HCT116 (cell line): Measurements from ENCODE around the gene GABRE. TPM values are rescaled to one million over a fixed set of nuclear protein-coding genes. Genes with fewer than 3 reads are reported as not detected.

Source experiments
- ATAC-seq: fragments of 200-7000 bp; cut with Tn5 transposase; 2 replicates; pipeline ENCODE4 v1.9.1; 2020; ENCODE audit warnings: mild to moderate bottlenecking, moderate library complexity
- BruUV-seq: library from RNA; stranded (reverse); fragments of 400-500 nt; replicated peaks from 2 replicates; lab custom pipeline; 2021; lab: Mats Ljungman, UMichigan
- CTCF ChIA-PET: fragments of 300-600 bp; sonication (Branson Sonifier 250); formaldehyde crosslinking; loops from one replicate; lab custom pipeline; 2021; ENCODE audit warnings: antibody characterized with exemption; lab: Charles Lee
- POLR2A ChIA-PET: fragments of 300-600, 350-600 bp; sonication (Branson Sonifier 250); formaldehyde crosslinking; loops from one replicate; lab custom pipeline; 2021; ENCODE audit warnings: antibody characterized with exemption; lab: Charles Lee
- RAD21 ChIA-PET, 2 experiments: fragments of 300-600 bp; sonication (Branson Sonifier 250); formaldehyde crosslinking; loops; one replicate each; lab custom pipeline; 2023; ENCODE audit warnings: low total read pairs in 2 of 2; ENCODE audit not compliant: uncharacterized antibody in 2 of 2, unreplicated experiment in 2 of 2, low non-redundant PET in 1 of 2; lab: Charles Lee
- DNase-seq: peaks from one replicate; pipeline ENCODE4 v3.0.0-alpha.2; 2010; ENCODE audit warnings: low read depth, low spot score
- H2AFZ ChIP-seq: fragments of 200-600 bp; shearing (Covaris generic), sonication (generic); 2 replicates; pipeline ENCODE4 v1.6.1; 2017; ENCODE audit warnings: low read depth, mixed run types, mixed read lengths, antibody characterized with exemption, low read length; ENCODE audit not compliant: poor library complexity, severe bottlenecking
- H3K27ac ChIP-seq: 2 replicates; pipeline ENCODE4 v1.5.1; 2012; ENCODE audit warnings: low read depth, low read length
- H3K27me3 ChIP-seq: fragments of 200-600 bp; sonication (generic); 2 replicates; pipeline ENCODE4 v1.6.1; 2016; ENCODE audit warnings: mixed run types, low read length, mixed read lengths; ENCODE audit not compliant: insufficient read depth
- H3K36me3 ChIP-seq, 2 experiments: fragments of 200-500 bp in 1 of 2; fragments of 200-600 bp in 1 of 2; sonication (Bioruptor generic) in 1 of 2; sonication (generic) in 1 of 2; 2 replicates each; pipeline versions ENCODE4 v1.5.1 to v1.6.1; 2014 to 2016; ENCODE audit warnings: low read length in 2 of 2, inconsistent platforms in 1 of 2, mixed read lengths in 1 of 2, mixed run types in 1 of 2; ENCODE audit not compliant: insufficient read depth in 2 of 2, control insufficient read depth in 1 of 2
- H3K4me1 ChIP-seq, 2 experiments: fragments of 200-600 bp in 1 of 2; sonication (generic) in 1 of 2; 2 replicates each; pipeline versions ENCODE4 v1.5.1 to v1.6.1; 2012 to 2017; ENCODE audit warnings: low read length in 2 of 2, inconsistent platforms in 1 of 2, mild to moderate bottlenecking in 1 of 2, mixed read lengths in 1 of 2, mixed run types in 1 of 2, moderate library complexity in 1 of 2; ENCODE audit not compliant: insufficient read depth in 2 of 2, control insufficient read depth in 1 of 2
- H3K4me2 ChIP-seq: fragments of 200-600 bp; sonication (generic); 2 replicates; pipeline ENCODE4 v1.6.1; 2017; ENCODE audit warnings: mixed run types, low read length, mixed read lengths
- H3K4me3 ChIP-seq, 2 experiments: fragments of 200-600 bp in 1 of 2; sonication (generic) in 1 of 2; replicated peaks in 1 of 2; 2 replicates each; pipeline ENCODE4 v1.5.1; 2011 to 2016; ENCODE audit warnings: low read length in 2 of 2, control low read depth in 1 of 2, low read depth in 1 of 2, mild to moderate bottlenecking in 1 of 2, mixed read lengths in 1 of 2, mixed run types in 1 of 2
- H3K79me2 ChIP-seq: fragments of 200-600 bp; sonication (generic); 2 replicates; pipeline ENCODE4 v1.6.1; 2017; ENCODE audit warnings: mild to moderate bottlenecking, mixed run types, low read length, moderate library complexity, mixed read lengths; ENCODE audit not compliant: insufficient read depth
- H3K9ac ChIP-seq: fragments of 200-600 bp; sonication (generic); 2 replicates; pipeline ENCODE4 v1.6.1; 2016; ENCODE audit warnings: low read length, mixed read lengths
- H3K9me2 ChIP-seq: fragments of 200-600 bp; sonication (generic), shearing (Covaris generic); 2 replicates; pipeline ENCODE4 v1.6.1; 2017; ENCODE audit warnings: mixed run types, mild to moderate bottlenecking, moderate library complexity; ENCODE audit not compliant: insufficient read depth
- H3K9me3 ChIP-seq, 2 experiments: fragments of 200-500 bp in 1 of 2; fragments of 200-600 bp in 1 of 2; sonication (Bioruptor generic) in 1 of 2; sonication (generic) in 1 of 2; 2 replicates each; pipeline ENCODE4 v1.6.1; 2014 to 2017; ENCODE audit warnings: low read length in 2 of 2, mixed read lengths in 2 of 2, inconsistent platforms in 1 of 2, low read depth in 1 of 2, mild to moderate bottlenecking in 1 of 2, mixed run types in 1 of 2, moderate library complexity in 1 of 2; ENCODE audit not compliant: control insufficient read depth in 1 of 2, insufficient read depth in 1 of 2
- H4K20me1 ChIP-seq: fragments of 200-600 bp; sonication (generic), shearing (Covaris generic); 2 replicates; pipeline ENCODE4 v1.6.1; 2017; ENCODE audit warnings: mixed run types, mild to moderate bottlenecking, moderate library complexity; ENCODE audit not compliant: insufficient read depth
- CBX3 ChIP-seq: IDR thresholded peaks from 2 replicates; pipeline ENCODE4 v1.6.1; 2012; ENCODE audit warnings: low read depth
- CEBPB ChIP-seq: IDR thresholded peaks from 2 replicates; pipeline ENCODE4 v1.6.1; 2012; ENCODE audit warnings: low read depth
- CTCF ChIP-seq, 3 experiments: fragments of 200-600 bp in 1 of 3; sonication (generic) in 1 of 3; IDR thresholded peaks in 2 of 3; conservative IDR thresholded peaks in 1 of 3; 2 replicates each; pipeline ENCODE4 v1.5.1; 2012 to 2017; ENCODE audit warnings: low read depth in 2 of 3, low read length in 2 of 3, antibody characterized with exemption in 1 of 3, borderline replicate concordance in 1 of 3, control low read depth in 1 of 3, mild to moderate bottlenecking in 1 of 3, mixed read lengths in 1 of 3, mixed run types in 1 of 3, moderate library complexity in 1 of 3; ENCODE audit not compliant: insufficient read depth in 1 of 3
- EGR1 ChIP-seq: IDR thresholded peaks from 2 replicates; pipeline ENCODE4 v1.6.1; 2012; ENCODE audit warnings: low read depth
- ELF1 ChIP-seq: IDR thresholded peaks from 2 replicates; pipeline ENCODE4 v1.6.1; 2012; ENCODE audit warnings: low read depth, borderline replicate concordance
- EZH2 ChIP-seq: fragments of 200-600 bp; sonication (generic); IDR thresholded peaks from 2 replicates; pipeline ENCODE4 v1.6.1; 2017; ENCODE audit warnings: antibody characterized with exemption, mixed run types
- EZH2phosphoT487 ChIP-seq: fragments of 200-600 bp; IDR thresholded peaks from 2 replicates; pipeline ENCODE4 v1.6.1; 2018; ENCODE audit warnings: antibody characterized with exemption, borderline replicate concordance
- FOSL1 ChIP-seq: IDR thresholded peaks from 2 replicates; pipeline ENCODE4 v1.6.1; 2012; ENCODE audit warnings: low read depth
- MAX ChIP-seq: IDR thresholded peaks from 2 replicates; pipeline ENCODE4 v1.6.1; 2012
- POLR2A ChIP-seq: IDR thresholded peaks from 2 replicates; pipeline ENCODE4 v1.7.0; 2011; ENCODE audit warnings: borderline replicate concordance; ENCODE audit not compliant: insufficient read depth, insufficient read length; ENCODE audit errors: extremely low read depth
- RAD21 ChIP-seq: IDR thresholded peaks from 2 replicates; pipeline ENCODE4 v1.6.1; 2012; ENCODE audit warnings: low read depth, mild to moderate bottlenecking
- REST ChIP-seq: IDR thresholded peaks from 2 replicates; pipeline ENCODE4 v1.6.1; 2012; ENCODE audit warnings: low read depth
- SIN3A ChIP-seq: IDR thresholded peaks from 2 replicates; pipeline ENCODE4 v1.6.1; 2012; ENCODE audit warnings: low read depth
- SRF ChIP-seq: IDR thresholded peaks from 2 replicates; pipeline ENCODE4 v1.6.1; 2012; ENCODE audit warnings: low read depth
- TCF7L2 ChIP-seq: IDR thresholded peaks from 2 replicates; pipeline ENCODE4 v1.7.0; 2011; ENCODE audit warnings: borderline replicate concordance, inconsistent platforms; ENCODE audit not compliant: insufficient read depth, insufficient read length; ENCODE audit errors: extremely low read depth
- YY1 ChIP-seq: IDR thresholded peaks from 2 replicates; pipeline ENCODE4 v1.6.1; 2011; ENCODE audit warnings: low read length, low read depth, moderate library complexity, mild to moderate bottlenecking; ENCODE audit not compliant: insufficient replicate concordance; ENCODE audit errors: extremely low read depth
- ZFX ChIP-seq: fragments of 450-650 bp; IDR thresholded peaks from 2 replicates; pipeline ENCODE4 v1.6.1; 2017
- ZNF274 ChIP-seq: fragments of 200-500 bp; sonication (Bioruptor generic); IDR thresholded peaks from 2 replicates; pipeline ENCODE4 v1.6.1; 2014; ENCODE audit warnings: mild to moderate bottlenecking, low read depth, low read length, inconsistent platforms
- intact Hi-C: fragments of 100-400 bp; cut with micrococcal nuclease; formaldehyde crosslinking; loops from 2 replicates; pipeline ENCODE4 v1.10.0; 2022
- total RNA-seq: library from RNA; stranded (reverse); gene quantifications from one replicate; pipeline ENCODE4 v1.2.1, GENCODE V29; 2021; ENCODE audit not compliant: unreplicated experiment

GABRE gene
- total RNA-seq, 1 experiment from 2014 or later = 3.9 TPM

GRCh38 chrX:151935358-151935757, 39.1 kb downstream of the GABRE start:
- Histone ChIP-seq H3K27ac (no peak overlapping the region), H3K79me2 (no peaks in the 10 kb centered on the region), H2AFZ (no peak overlapping the region), H4K20me1 (no peaks in the 10 kb centered on the region), H3K27me3 (no peaks in the 10 kb centered on the region), H3K4me2 (no peak overlapping the region), H3K36me3 (no peaks in the 10 kb centered on the region), H3K4me3 (no peak overlapping the region), H3K9me3 (no peaks in the 10 kb centered on the region), H3K9me2 (no peaks in the 10 kb centered on the region), H3K9ac (no peak overlapping the region), H3K4me1 (no peaks in the 10 kb centered on the region)
- ATAC-seq = no peak
- CTCF ChIA-PET = no interaction called here
- intact Hi-C loops = no loop called here
- TF ChIP-seq MAX = no peak
- no peak for TF ChIP-seq SIN3A
- no peak for TF ChIP-seq ZFX
- TF ChIP-seq REST = no peak
- TF ChIP-seq EGR1 = no peak
- TF ChIP-seq POLR2A = no peak
- no peak for TF ChIP-seq SRF
- TF ChIP-seq CTCF (IDR thresholded peaks at IDR 0.05 in 2 of 3, conservative IDR thresholded peaks at IDR 0.05 in 1 of 3; ENCODE audit: borderline replicate concordance in 1 of 3, insufficient read depth in 1 of 3, low read depth in 2 of 3, low read length in 2 of 3) = no peak
- TF ChIP-seq TCF7L2 = no peak
- no peak for TF ChIP-seq ZNF274
- TF ChIP-seq RAD21 = no peak
- TF ChIP-seq CEBPB = no peak
- no peak for TF ChIP-seq FOSL1
- no peak for TF ChIP-seq EZH2
- no peak for TF ChIP-seq ELF1
- TF ChIP-seq CBX3 = no peak
- TF ChIP-seq YY1 = no peak
- TF ChIP-seq EZH2phosphoT487 = no peak
- DNase-seq = no peak
- BruUV-seq = no TSS peak
- RAD21 ChIA-PET = no interaction called here
- POLR2A ChIA-PET = no interaction called here
